Ishikawa (cell line): ENCODE data around the gene FOSL1.

Source experiments
- CEBPB ChIP-seq: IDR thresholded peaks from 2 replicates; pipeline ENCODE4 v1.6.1; 2012
- CREB1 ChIP-seq: IDR thresholded peaks from 2 replicates; pipeline ENCODE4 v1.6.1; 2012; ENCODE audit warnings: low read depth
- EGR1 ChIP-seq: IDR thresholded peaks from 2 replicates; pipeline ENCODE4 v1.6.1; 2012
- EP300 ChIP-seq: IDR thresholded peaks from 2 replicates; pipeline ENCODE4 v1.6.1; 2012; ENCODE audit warnings: borderline replicate concordance
- FOXM1 ChIP-seq: IDR thresholded peaks from 2 replicates; pipeline ENCODE4 v1.6.1; 2012; ENCODE audit warnings: low read depth, borderline replicate concordance
- NFIC ChIP-seq: IDR thresholded peaks from 2 replicates; pipeline ENCODE4 v1.6.1; 2012
- RAD21 ChIP-seq: IDR thresholded peaks from 2 replicates; pipeline ENCODE4 v1.6.1; 2012; ENCODE audit warnings: low read depth
- TAF1 ChIP-seq: IDR thresholded peaks from 2 replicates; pipeline ENCODE4 v1.6.1; 2012; ENCODE audit warnings: low read depth, mild to moderate bottlenecking
- TCF12 ChIP-seq: IDR thresholded peaks from 2 replicates; pipeline ENCODE4 v1.6.1; 2012; ENCODE audit warnings: low read depth
- TEAD4 ChIP-seq: IDR thresholded peaks from 2 replicates; pipeline ENCODE4 v1.6.1; 2012
- YY1 ChIP-seq: IDR thresholded peaks from 2 replicates; pipeline ENCODE4 v1.6.1; 2012; ENCODE audit warnings: low read depth
- ZBTB7A ChIP-seq: IDR thresholded peaks from 2 replicates; pipeline ENCODE4 v1.6.1; 2012; ENCODE audit warnings: low read depth
- TF ChIP-seq, protein P1 (sequence below): IDR thresholded peaks from 2 replicates; pipeline ENCODE4 v1.6.1; 2012; ENCODE audit warnings: low read depth, mild to moderate bottlenecking
- TF ChIP-seq, protein P2 (sequence below): IDR thresholded peaks from 2 replicates; pipeline ENCODE4 v1.6.1; 2012
- TF ChIP-seq, protein P3 (sequence below): IDR thresholded peaks from 2 replicates; pipeline ENCODE4 v1.6.1; 2012

Gene FOSL1

DNA sequence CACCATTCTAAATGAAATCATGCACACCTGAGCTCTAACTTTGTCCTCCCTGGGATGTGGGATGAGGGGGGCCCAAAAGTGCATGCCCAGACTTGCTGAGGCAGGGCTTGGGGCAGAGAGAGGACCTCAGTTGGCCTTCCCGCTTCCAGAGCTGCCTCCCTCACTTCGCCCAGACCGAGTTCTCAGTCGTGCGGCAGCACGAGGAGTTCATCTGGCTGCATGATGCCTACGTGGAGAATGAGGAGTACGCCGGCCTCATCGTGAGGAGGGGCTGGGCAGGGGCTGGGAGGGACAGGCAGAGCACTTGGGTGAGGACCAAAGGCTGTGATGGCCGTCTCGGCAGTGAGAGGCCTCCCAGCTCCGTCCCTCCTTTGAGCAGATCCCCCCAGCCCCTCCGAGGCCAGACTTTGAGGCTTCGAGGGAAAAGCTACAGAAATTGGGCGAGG lies 50.4 kb downstream of the FOSL1 start:
- no peak for TF ChIP-seq TEAD4
- TF ChIP-seq, protein P1, sequence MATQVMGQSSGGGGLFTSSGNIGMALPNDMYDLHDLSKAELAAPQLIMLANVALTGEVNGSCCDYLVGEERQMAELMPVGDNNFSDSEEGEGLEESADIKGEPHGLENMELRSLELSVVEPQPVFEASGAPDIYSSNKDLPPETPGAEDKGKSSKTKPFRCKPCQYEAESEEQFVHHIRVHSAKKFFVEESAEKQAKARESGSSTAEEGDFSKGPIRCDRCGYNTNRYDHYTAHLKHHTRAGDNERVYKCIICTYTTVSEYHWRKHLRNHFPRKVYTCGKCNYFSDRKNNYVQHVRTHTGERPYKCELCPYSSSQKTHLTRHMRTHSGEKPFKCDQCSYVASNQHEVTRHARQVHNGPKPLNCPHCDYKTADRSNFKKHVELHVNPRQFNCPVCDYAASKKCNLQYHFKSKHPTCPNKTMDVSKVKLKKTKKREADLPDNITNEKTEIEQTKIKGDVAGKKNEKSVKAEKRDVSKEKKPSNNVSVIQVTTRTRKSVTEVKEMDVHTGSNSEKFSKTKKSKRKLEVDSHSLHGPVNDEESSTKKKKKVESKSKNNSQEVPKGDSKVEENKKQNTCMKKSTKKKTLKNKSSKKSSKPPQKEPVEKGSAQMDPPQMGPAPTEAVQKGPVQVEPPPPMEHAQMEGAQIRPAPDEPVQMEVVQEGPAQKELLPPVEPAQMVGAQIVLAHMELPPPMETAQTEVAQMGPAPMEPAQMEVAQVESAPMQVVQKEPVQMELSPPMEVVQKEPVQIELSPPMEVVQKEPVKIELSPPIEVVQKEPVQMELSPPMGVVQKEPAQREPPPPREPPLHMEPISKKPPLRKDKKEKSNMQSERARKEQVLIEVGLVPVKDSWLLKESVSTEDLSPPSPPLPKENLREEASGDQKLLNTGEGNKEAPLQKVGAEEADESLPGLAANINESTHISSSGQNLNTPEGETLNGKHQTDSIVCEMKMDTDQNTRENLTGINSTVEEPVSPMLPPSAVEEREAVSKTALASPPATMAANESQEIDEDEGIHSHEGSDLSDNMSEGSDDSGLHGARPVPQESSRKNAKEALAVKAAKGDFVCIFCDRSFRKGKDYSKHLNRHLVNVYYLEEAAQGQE, result no peak
- no peak for TF ChIP-seq NFIC
- TF ChIP-seq, protein P2, sequence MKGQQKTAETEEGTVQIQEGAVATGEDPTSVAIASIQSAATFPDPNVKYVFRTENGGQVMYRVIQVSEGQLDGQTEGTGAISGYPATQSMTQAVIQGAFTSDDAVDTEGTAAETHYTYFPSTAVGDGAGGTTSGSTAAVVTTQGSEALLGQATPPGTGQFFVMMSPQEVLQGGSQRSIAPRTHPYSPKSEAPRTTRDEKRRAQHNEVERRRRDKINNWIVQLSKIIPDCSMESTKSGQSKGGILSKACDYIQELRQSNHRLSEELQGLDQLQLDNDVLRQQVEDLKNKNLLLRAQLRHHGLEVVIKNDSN, result no peak
- TF ChIP-seq CREB1, result no peak
- no peak for TF ChIP-seq TAF1
- TF ChIP-seq YY1, result no peak
- no peak for TF ChIP-seq ZBTB7A
- no peak for TF ChIP-seq FOXM1
- no peak for TF ChIP-seq CEBPB
- TF ChIP-seq, protein P3, sequence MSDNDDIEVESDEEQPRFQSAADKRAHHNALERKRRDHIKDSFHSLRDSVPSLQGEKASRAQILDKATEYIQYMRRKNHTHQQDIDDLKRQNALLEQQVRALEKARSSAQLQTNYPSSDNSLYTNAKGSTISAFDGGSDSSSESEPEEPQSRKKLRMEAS, result no peak
- no peak for TF ChIP-seq EGR1
- no peak for TF ChIP-seq RAD21
- no peak for TF ChIP-seq TCF12

DNA sequence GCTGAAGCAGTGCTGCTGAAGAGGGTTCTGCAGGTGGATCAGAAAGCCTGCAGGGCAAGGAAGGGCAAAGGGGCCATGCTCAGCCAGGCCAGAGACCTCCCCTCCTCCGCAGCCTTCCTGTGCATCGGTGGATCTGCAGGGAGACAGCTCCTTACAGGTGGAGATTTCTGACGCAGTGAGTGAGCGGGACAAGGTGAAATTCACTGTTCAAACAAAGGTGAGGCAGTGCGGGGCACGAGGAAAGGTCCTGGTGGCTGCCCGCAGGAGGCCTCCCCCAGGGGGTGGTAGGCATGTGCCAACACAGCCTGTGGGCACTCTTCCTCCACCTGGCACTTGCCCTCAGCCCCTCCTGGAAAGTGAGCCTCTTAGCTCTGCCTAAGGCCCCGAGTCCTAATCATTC lies 50.8 kb downstream of the FOSL1 start:
- TF ChIP-seq FOXM1, result no peak
- no peak for TF ChIP-seq EP300
- no peak for TF ChIP-seq ZBTB7A
- no peak for TF ChIP-seq TAF1
- no peak for TF ChIP-seq YY1
- TF ChIP-seq RAD21, result no peak
- TF ChIP-seq, protein P1, result no peak
- TF ChIP-seq NFIC, result no peak
- TF ChIP-seq TCF12, result no peak
- TF ChIP-seq, protein P2, result no peak
- TF ChIP-seq EGR1, result no peak
- no peak for TF ChIP-seq TEAD4
- TF ChIP-seq CREB1, result no peak
- TF ChIP-seq, protein P3, result no peak
- no peak for TF ChIP-seq CEBPB

DNA sequence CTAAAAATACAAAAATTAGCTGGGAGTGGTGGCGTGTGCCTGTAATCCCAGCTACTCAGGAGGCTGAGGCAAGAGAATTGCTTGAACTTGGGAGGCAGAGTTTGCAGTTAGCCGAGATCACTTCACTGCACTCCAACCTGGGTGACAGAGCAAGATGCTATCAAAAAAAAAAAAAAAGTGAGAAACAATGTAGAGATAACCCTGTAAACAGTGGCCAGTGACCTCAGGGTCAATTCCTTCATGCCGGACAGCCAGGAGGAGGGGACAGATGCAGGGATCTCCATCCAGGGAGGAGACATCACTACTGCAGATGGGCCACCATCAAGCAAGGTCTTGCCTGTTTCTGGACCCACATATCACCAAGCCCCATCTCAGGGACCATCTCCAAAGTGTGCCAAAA lies 52.4 kb downstream of the FOSL1 start:
- TF ChIP-seq EP300 (no peak), TAF1 (no peak)
- TF ChIP-seq, protein P2, result no peak

DNA sequence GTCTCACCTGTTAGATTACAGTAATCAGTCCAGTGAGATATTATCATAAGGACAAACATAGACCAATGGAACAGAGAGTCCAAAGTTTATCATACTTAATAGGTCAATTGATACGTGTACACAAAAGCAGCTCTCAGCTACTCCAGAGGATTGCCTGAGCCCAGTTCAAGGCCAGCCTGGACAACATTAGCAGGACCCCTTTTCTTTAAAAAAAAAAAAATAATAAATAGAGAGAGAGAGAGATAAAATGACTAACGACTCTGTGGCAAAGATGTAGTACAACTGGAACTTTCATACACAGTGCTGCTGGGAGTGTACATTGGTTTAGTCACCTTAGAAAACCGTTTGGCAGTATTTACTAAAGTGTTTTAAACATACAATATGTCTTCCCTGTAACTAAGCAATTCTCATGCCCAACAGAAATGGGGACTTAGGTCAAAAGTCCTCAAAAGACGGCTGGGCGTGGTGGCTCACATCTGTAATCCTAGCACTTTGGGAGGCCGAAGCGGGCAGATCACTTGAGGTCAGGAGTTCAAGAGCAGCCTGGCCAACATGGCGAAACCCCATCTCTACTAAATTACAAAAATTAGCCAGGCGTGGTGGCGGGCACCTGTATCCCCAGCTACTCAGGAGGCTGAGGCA lies 55.8 kb downstream of the FOSL1 start:
- TF ChIP-seq TAF1 (no peak), TCF12 (no peak), FOXM1 (no peak), EP300 (no peak), ZBTB7A (no peak), TEAD4 (no peak), RAD21 (no peak), CREB1 (no peak), NFIC (no peak), EGR1 (no peak), YY1 (no peak), CEBPB (no peak)
- TF ChIP-seq, protein P1, result no peak
- TF ChIP-seq, protein P2, result no peak
- TF ChIP-seq, protein P3, result no peak
